A549 (cell line): ENCODE data around the gene IFI27L2. TPM values are rescaled to one million over a fixed set of nuclear protein-coding genes. Genes with fewer than 3 reads are reported as not detected.

ENCODE experiments used
- ATAC-seq, 2 experiments: fragments of 200-7000 bp in 1 of 2; fragments of >200 bp in 1 of 2; cut with Nextera tagmentation in 1 of 2; cut with Tn5 transposase in 1 of 2; 3 replicates each; pipeline versions ENCODE4 v1.8.0 to v1.9.1; 2018 to 2020; ENCODE audit warnings: mild to moderate bottlenecking in 1 of 2, moderate library complexity in 1 of 2
- CTCF ChIA-PET: fragments of 300-600 bp; sonication (Branson Sonifier 250); formaldehyde crosslinking; extraction: SDS; loops from one replicate; lab custom pipeline; 2021; ENCODE audit warnings: antibody characterized with exemption, inconsistent platforms; lab: Yijun Ruan, JAX
- POLR2A ChIA-PET: fragments of 350-600 bp; formaldehyde crosslinking; extraction: SDS; loops from one replicate; lab custom pipeline; 2021; ENCODE audit warnings: antibody characterized with exemption, inconsistent platforms; lab: Yijun Ruan, JAX
- DNase-seq, 2 experiments: peaks; one replicate each; pipeline versions ENCODE4 v3.0.0 to v3.0.0-alpha.2; 2011 to 2016; ENCODE audit warnings: low read depth in 1 of 2, low spot score in 1 of 2
- FAIRE-seq: peaks from 2 replicates; lab custom pipeline; 2011; peaks lifted over from hg19 to GRCh38; lab: Jason Lieb, UNC
- H3K27ac ChIP-seq, 2 experiments: fragments of >200 bp; sonication (Bioruptor Twin); formaldehyde crosslinking; 3 replicates each; pipeline ENCODE4 v1.5.1; 2016 to 2017
- H3K4me1 ChIP-seq: fragments of >200 bp; sonication (Bioruptor Twin); formaldehyde crosslinking; 3 replicates; pipeline ENCODE4 v1.6.1; 2016
- H3K4me2 ChIP-seq: fragments of >200 bp; sonication (Bioruptor Twin); formaldehyde crosslinking; 3 replicates; pipeline ENCODE4 v1.6.1; 2016
- H3K4me3 ChIP-seq: fragments of >200 bp; sonication (Bioruptor Twin); formaldehyde crosslinking; 3 replicates; pipeline ENCODE4 v1.5.1; 2016
- H3K9me3 ChIP-seq: fragments of >200 bp; sonication (Bioruptor Twin); formaldehyde crosslinking; 3 replicates; pipeline ENCODE4 v1.6.1; 2016
- BHLHE40 ChIP-seq: IDR thresholded peaks from 2 replicates; pipeline ENCODE4 v1.6.1; 2012; ENCODE audit warnings: low read depth, low read length, inconsistent platforms
- CBX8 ChIP-seq: fragments of 200-600 bp; sonication (generic); IDR thresholded peaks from 2 replicates; pipeline ENCODE4 v1.6.1; 2016
- EHF ChIP-seq: fragments of 250-450 bp; sonication (Bioruptor Pico); IDR thresholded peaks from 2 replicates; pipeline ENCODE4 v1.5.0; 2020; ENCODE audit warnings: mild to moderate bottlenecking
- EHMT2 ChIP-seq: fragments of 200-600 bp; sonication (generic); IDR thresholded peaks from 2 replicates; pipeline ENCODE4 v1.6.1; 2016; ENCODE audit warnings: antibody characterized with exemption, low read depth, mild to moderate bottlenecking, moderate library complexity
- EP300 ChIP-seq, 2 experiments: fragments of >200 bp; sonication (Bioruptor Twin); formaldehyde crosslinking; IDR thresholded peaks; 2 replicates in 1 of 2; 3 replicates in 1 of 2; pipeline ENCODE4 v1.6.1; 2016 to 2017
- FOSL2 ChIP-seq, 2 experiments: fragments of 450-650 bp in 1 of 2; fragments of >200 bp in 1 of 2; sonication (Bioruptor Twin) in 1 of 2; formaldehyde crosslinking; IDR thresholded peaks; 2 replicates each; pipeline versions ENCODE4 v1.5.0 to v1.6.1; 2016 to 2020; ENCODE audit warnings: mild to moderate bottlenecking in 1 of 2, moderate library complexity in 1 of 2
- GATA3 ChIP-seq: IDR thresholded peaks from 2 replicates; pipeline ENCODE4 v1.6.1; 2012; ENCODE audit warnings: borderline replicate concordance
- HEYL ChIP-seq: fragments of 250-450 bp; sonication (Bioruptor Pico); IDR thresholded peaks from 2 replicates; pipeline ENCODE4 v1.8.0; 2021; ENCODE audit warnings: mild to moderate bottlenecking, moderate library complexity
- HOXB13 ChIP-seq: fragments of 250-450 bp; sonication (Bioruptor Pico); IDR thresholded peaks from 2 replicates; pipeline ENCODE4 v1.5.0; 2020; ENCODE audit warnings: low read depth, mild to moderate bottlenecking, moderate library complexity
- HOXB5 ChIP-seq: fragments of 250-450 bp; sonication (Bioruptor Pico); IDR thresholded peaks from 2 replicates; pipeline ENCODE4 v1.5.0; 2020; ENCODE audit warnings: mild to moderate bottlenecking, moderate library complexity
- JUN ChIP-seq, 2 experiments: fragments of >200 bp; sonication (Bioruptor Twin); formaldehyde crosslinking; IDR thresholded peaks; 2 replicates in 1 of 2; 3 replicates in 1 of 2; pipeline ENCODE4 v1.6.1; 2016 to 2017
- PHF8 ChIP-seq: fragments of 200-600 bp; sonication (generic); IDR thresholded peaks from 2 replicates; pipeline ENCODE4 v1.6.1; 2016; ENCODE audit warnings: low read depth, mild to moderate bottlenecking, antibody characterized with exemption, moderate library complexity, borderline replicate concordance
- POLR2AphosphoS2 ChIP-seq: conservative IDR thresholded peaks from 2 replicates; pipeline ENCODE4 v1.6.1; 2012; ENCODE audit warnings: low read length, improper control_type of control experiment, inconsistent platforms
- RNF2 ChIP-seq: fragments of 200-600 bp; sonication (generic); IDR thresholded peaks from 2 replicates; pipeline ENCODE4 v1.6.1; 2016; ENCODE audit warnings: low read depth, mild to moderate bottlenecking, antibody characterized with exemption, moderate library complexity, borderline replicate concordance
- SMC3 ChIP-seq: fragments of >200 bp; sonication (Bioruptor Twin); formaldehyde crosslinking; IDR thresholded peaks from 3 replicates; pipeline ENCODE4 v1.6.1; 2018; ENCODE audit warnings: inconsistent platforms
- TFCP2L1 ChIP-seq: fragments of 250-450 bp; sonication (Bioruptor Pico); IDR thresholded peaks from 2 replicates; pipeline ENCODE4 v1.5.0; 2021; ENCODE audit warnings: mild to moderate bottlenecking
- TP53 ChIP-seq: fragments of 250-450 bp; sonication (Bioruptor Pico); IDR thresholded peaks from 2 replicates; pipeline ENCODE4 v1.5.0; 2021; ENCODE audit warnings: mild to moderate bottlenecking, moderate library complexity
- ZSCAN20 ChIP-seq: fragments of 250-450 bp; sonication (Bioruptor Pico); IDR thresholded peaks from 2 replicates; pipeline ENCODE4 v1.8.0; 2022; ENCODE audit warnings: mild to moderate bottlenecking, moderate library complexity
- WGBS: methylation state at CpG from one replicate; pipeline ENCODE4 v1.1.6; 2017; ENCODE audit errors: missing lambda C conversion rate; 5-methylcytosine and 5-hydroxymethylcytosine counted together
- polyA plus RNA-seq, 4 experiments: library from polyadenylated mRNA; depleted of rRNA in 3 of 4; stranded (reverse); fragments of >200 nt; fragmentation: RNase III in 1 of 4; extraction: RNeasy Plus Mini Kit Qiagen cat#74134 plus additional on column Dnase treatment in 1 of 4; gene quantifications; 2 replicates in 3 of 4; 3 replicates in 1 of 4; pipeline ENCODE4 v1.2.3, GENCODE V29; 2011 to 2017
- TF ChIP-seq, protein P1 (sequence below): IDR thresholded peaks from 2 replicates; pipeline ENCODE4 v1.6.1; 2012; ENCODE audit warnings: low read depth, borderline replicate concordance
- TF ChIP-seq, protein P2 (sequence below): fragments of 450-650 bp; IDR thresholded peaks from 2 replicates; pipeline ENCODE4 v1.6.1; 2014; ENCODE audit warnings: antibody characterized with exemption
- TF ChIP-seq, protein P3 (sequence below): fragments of >200 bp; sonication (Bioruptor Twin); formaldehyde crosslinking; IDR thresholded peaks from 3 replicates; pipeline ENCODE4 v1.5.1; 2016
- TF ChIP-seq, protein P4 (sequence below): fragments of 250-450 bp; sonication (Bioruptor Pico); IDR thresholded peaks from 2 replicates; pipeline ENCODE4 v1.5.0; 2020; ENCODE audit warnings: low read depth, mild to moderate bottlenecking, moderate library complexity
- TF ChIP-seq, protein P5 (sequence below): fragments of 150-350 bp; IDR thresholded peaks from 2 replicates; pipeline ENCODE4 v1.6.1; 2014; ENCODE audit warnings: low read depth, mild to moderate bottlenecking, low read length
- TF ChIP-seq, protein P6 (sequence below): fragments of 200-600 bp; sonication (generic); IDR thresholded peaks from 2 replicates; pipeline ENCODE4 v1.6.1; 2016; ENCODE audit warnings: antibody characterized with exemption, mild to moderate bottlenecking, moderate library complexity
- TF ChIP-seq, protein P7 (sequence below): IDR thresholded peaks from 2 replicates; pipeline ENCODE4 v1.6.1; 2012

The IFI27L2 gene
- polyA plus RNA-seq, 2 of the 4 experiments (the other 2 are of a cell fraction): 20.3 to 64.4 TPM

DNA sequence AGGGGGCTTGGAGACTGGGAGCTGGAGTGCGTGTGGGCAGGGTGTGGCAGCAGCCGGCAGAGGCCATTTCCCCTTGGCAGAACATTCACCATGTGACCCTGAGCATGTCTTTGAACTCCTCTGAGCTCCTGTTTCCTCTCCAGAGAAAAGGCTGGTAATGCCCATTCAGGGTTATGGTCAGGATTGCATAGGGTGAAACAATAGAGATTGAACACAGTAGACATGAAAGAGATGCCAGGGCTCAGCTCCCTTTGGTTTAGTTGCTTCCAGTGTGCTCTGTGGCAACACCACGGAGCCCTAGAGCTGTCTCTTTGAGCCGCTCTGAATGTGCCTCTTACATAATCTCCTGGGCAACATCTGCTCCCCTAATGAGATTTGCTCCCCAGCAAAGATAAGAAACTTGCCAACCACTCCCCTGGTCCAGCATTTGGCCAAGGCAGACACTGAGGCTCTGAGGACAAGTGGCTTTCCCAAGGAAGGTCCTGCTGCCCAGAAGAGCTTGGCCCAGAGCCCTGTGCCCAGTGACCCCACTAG lies 14.3 kb downstream of the IFI27L2 start:
- WGBS: 26% methylated on average over 4 of the region's 4 CpGs
- no peak overlapping the region for H3K4me3 ChIP-seq
- FAIRE-seq (no peak), ATAC-seq (peak in 1 of 2 experiments; percentile 13; a peak in 2 of 6 replicates), DNase-seq (no peak)
- no peak overlapping the region for H3K4me2 ChIP-seq
- H3K4me1 ChIP-seq: no peaks in the 10 kb centered on the region
- H3K27ac ChIP-seq: no peak overlapping the region
- peaks cover 13% of the 10 kb centered on the region; the same call in 1 of the 3 replicates for H3K9me3 ChIP-seq
- POLR2A ChIA-PET: no interaction called here
- CTCF ChIA-PET: interaction anchor here (1.4 to 3.0 kb wide), 3 partner anchors 17 to 64 kb away, joined by 6 to 17 read pairs (median 7); no protein-coding TSS in a partner anchor
- TF ChIP-seq PHF8 (no peak), POLR2AphosphoS2 (no peak), CBX8 (no peak), GATA3 (no peak), TP53 (CRISPR knock-in tag) (no peak), SMC3 (no peak), FOSL2 (IDR thresholded peaks at IDR 0.05) (no peak), FOSL2 (CRISPR knock-in tag; IDR thresholded peaks at IDR 0.05) (no peak), TFCP2L1 (no peak), HOXB13 (CRISPR knock-in tag) (no peak), BHLHE40 (no peak), EHMT2 (no peak), EHF (CRISPR knock-in tag) (no peak)
- TF ChIP-seq, protein P1, sequence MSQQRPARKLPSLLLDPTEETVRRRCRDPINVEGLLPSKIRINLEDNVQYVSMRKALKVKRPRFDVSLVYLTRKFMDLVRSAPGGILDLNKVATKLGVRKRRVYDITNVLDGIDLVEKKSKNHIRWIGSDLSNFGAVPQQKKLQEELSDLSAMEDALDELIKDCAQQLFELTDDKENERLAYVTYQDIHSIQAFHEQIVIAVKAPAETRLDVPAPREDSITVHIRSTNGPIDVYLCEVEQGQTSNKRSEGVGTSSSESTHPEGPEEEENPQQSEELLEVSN: no peak
- TF ChIP-seq, protein P2, sequence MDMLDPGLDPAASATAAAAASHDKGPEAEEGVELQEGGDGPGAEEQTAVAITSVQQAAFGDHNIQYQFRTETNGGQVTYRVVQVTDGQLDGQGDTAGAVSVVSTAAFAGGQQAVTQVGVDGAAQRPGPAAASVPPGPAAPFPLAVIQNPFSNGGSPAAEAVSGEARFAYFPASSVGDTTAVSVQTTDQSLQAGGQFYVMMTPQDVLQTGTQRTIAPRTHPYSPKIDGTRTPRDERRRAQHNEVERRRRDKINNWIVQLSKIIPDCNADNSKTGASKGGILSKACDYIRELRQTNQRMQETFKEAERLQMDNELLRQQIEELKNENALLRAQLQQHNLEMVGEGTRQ: no peak
- TF ChIP-seq, protein P3, sequence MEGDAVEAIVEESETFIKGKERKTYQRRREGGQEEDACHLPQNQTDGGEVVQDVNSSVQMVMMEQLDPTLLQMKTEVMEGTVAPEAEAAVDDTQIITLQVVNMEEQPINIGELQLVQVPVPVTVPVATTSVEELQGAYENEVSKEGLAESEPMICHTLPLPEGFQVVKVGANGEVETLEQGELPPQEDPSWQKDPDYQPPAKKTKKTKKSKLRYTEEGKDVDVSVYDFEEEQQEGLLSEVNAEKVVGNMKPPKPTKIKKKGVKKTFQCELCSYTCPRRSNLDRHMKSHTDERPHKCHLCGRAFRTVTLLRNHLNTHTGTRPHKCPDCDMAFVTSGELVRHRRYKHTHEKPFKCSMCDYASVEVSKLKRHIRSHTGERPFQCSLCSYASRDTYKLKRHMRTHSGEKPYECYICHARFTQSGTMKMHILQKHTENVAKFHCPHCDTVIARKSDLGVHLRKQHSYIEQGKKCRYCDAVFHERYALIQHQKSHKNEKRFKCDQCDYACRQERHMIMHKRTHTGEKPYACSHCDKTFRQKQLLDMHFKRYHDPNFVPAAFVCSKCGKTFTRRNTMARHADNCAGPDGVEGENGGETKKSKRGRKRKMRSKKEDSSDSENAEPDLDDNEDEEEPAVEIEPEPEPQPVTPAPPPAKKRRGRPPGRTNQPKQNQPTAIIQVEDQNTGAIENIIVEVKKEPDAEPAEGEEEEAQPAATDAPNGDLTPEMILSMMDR: no peak
- TF ChIP-seq, protein P4, sequence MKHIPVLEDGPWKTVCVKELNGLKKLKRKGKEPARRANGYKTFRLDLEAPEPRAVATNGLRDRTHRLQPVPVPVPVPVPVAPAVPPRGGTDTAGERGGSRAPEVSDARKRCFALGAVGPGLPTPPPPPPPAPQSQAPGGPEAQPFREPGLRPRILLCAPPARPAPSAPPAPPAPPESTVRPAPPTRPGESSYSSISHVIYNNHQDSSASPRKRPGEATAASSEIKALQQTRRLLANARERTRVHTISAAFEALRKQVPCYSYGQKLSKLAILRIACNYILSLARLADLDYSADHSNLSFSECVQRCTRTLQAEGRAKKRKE (CRISPR knock-in tag): no peak
- TF ChIP-seq, protein P5, sequence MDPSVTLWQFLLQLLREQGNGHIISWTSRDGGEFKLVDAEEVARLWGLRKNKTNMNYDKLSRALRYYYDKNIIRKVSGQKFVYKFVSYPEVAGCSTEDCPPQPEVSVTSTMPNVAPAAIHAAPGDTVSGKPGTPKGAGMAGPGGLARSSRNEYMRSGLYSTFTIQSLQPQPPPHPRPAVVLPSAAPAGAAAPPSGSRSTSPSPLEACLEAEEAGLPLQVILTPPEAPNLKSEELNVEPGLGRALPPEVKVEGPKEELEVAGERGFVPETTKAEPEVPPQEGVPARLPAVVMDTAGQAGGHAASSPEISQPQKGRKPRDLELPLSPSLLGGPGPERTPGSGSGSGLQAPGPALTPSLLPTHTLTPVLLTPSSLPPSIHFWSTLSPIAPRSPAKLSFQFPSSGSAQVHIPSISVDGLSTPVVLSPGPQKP: no peak

DNA sequence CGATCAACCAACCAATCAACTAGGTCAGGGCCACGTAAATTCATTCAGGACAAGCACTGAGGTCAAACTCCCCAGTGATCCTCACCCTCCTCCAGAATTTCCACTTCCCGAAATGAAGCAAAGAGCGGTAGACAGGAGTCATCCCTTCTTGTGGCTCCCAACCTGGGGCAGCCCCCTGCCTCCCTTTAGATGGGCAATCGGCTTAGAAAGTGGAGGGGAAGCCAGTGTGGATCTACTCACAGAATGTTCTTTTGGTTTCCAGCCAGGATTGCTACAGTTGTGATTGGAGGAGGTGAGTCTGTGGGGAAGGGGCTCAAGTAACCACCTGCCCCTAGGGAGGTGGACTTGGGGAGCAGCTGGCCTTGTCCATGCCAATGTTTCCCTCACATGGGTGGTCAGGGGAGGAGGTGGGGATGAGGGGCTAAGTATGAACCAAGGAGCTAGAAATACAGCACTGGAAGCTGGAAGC lies 14.8 kb downstream of the IFI27L2 start:
- Histone ChIP-seq H3K9me3 (peaks cover 8% of the 10 kb centered on the region; the same call in 1 of the 3 replicates), H3K27ac (no peak overlapping the region), H3K4me3 (no peak overlapping the region), H3K4me1 (no peaks in the 10 kb centered on the region), H3K4me2 (no peak overlapping the region)
- no peak for ATAC-seq
- no peak for FAIRE-seq
- ChIA-PET POLR2A (no interaction called here), CTCF (interaction anchor here (0.9 to 3.0 kb wide), 4 partner anchors 17 to 78 kb away, joined by 6 to 17 read pairs (median 6); no protein-coding TSS in a partner anchor)
- 73% methylated on average over 5 of the region's 5 CpGs for WGBS
- DNase-seq: no peak
- TF ChIP-seq HOXB13 (CRISPR knock-in tag) (no peak), EP300 (IDR thresholded peaks at IDR 0.05) (no peak), JUN (IDR thresholded peaks at IDR 0.05) (no peak), HEYL (CRISPR knock-in tag) (no peak), HOXB5 (CRISPR knock-in tag) (no peak), RNF2 (no peak), ZSCAN20 (CRISPR knock-in tag) (no peak)
- TF ChIP-seq, protein P6, sequence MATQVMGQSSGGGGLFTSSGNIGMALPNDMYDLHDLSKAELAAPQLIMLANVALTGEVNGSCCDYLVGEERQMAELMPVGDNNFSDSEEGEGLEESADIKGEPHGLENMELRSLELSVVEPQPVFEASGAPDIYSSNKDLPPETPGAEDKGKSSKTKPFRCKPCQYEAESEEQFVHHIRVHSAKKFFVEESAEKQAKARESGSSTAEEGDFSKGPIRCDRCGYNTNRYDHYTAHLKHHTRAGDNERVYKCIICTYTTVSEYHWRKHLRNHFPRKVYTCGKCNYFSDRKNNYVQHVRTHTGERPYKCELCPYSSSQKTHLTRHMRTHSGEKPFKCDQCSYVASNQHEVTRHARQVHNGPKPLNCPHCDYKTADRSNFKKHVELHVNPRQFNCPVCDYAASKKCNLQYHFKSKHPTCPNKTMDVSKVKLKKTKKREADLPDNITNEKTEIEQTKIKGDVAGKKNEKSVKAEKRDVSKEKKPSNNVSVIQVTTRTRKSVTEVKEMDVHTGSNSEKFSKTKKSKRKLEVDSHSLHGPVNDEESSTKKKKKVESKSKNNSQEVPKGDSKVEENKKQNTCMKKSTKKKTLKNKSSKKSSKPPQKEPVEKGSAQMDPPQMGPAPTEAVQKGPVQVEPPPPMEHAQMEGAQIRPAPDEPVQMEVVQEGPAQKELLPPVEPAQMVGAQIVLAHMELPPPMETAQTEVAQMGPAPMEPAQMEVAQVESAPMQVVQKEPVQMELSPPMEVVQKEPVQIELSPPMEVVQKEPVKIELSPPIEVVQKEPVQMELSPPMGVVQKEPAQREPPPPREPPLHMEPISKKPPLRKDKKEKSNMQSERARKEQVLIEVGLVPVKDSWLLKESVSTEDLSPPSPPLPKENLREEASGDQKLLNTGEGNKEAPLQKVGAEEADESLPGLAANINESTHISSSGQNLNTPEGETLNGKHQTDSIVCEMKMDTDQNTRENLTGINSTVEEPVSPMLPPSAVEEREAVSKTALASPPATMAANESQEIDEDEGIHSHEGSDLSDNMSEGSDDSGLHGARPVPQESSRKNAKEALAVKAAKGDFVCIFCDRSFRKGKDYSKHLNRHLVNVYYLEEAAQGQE: no peak
- TF ChIP-seq, protein P4 (CRISPR knock-in tag): no peak
- TF ChIP-seq, protein P7, sequence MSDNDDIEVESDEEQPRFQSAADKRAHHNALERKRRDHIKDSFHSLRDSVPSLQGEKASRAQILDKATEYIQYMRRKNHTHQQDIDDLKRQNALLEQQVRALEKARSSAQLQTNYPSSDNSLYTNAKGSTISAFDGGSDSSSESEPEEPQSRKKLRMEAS: no peak
